HEK293 (cell line): ENCODE data around the gene AFDN.

Experiments used
- CTCF ChIA-PET: fragments of 350-600 bp; formaldehyde crosslinking; extraction: SDS; loops from one replicate; lab custom pipeline; 2021; ENCODE audit warnings: antibody characterized with exemption; lab: Yijun Ruan, JAX
- POLR2A ChIA-PET: fragments of 300-600 bp; formaldehyde crosslinking; extraction: SDS; loops from one replicate; lab custom pipeline; 2020; ENCODE audit warnings: antibody characterized with exemption, inconsistent platforms; lab: Yijun Ruan, JAX
- H3K27ac ChIP-seq: fragments of 200-500 bp; sonication (Bioruptor generic); 2 replicates; pipeline ENCODE4 v1.5.1; 2014; ENCODE audit warnings: low read depth, low read length, control low read depth, inconsistent platforms; ENCODE audit errors: extremely low read depth
- H3K36me3 ChIP-seq, 2 experiments: fragments of 200-500 bp in 1 of 2; sonication (Bioruptor generic) in 1 of 2; 1 replicate in 1 of 2; 2 replicates in 1 of 2; pipeline ENCODE4 v1.5.1; 2014 to 2017; ENCODE audit warnings: inconsistent platforms in 2 of 2, low read length in 2 of 2; ENCODE audit not compliant: control insufficient read depth in 2 of 2, insufficient read depth in 1 of 2
- H3K4me1 ChIP-seq: fragments of 200-500 bp; sonication (Bioruptor generic); 2 replicates; pipeline ENCODE4 v1.5.1; 2014; ENCODE audit warnings: mild to moderate bottlenecking, low read length, inconsistent platforms; ENCODE audit not compliant: control insufficient read depth, insufficient read depth
- H3K4me3 ChIP-seq: 2 replicates; pipeline ENCODE4 v1.5.1; 2011; ENCODE audit warnings: low read depth, mild to moderate bottlenecking, control low read depth, low read length, moderate library complexity
- H3K9me3 ChIP-seq: fragments of 200-500 bp; sonication (Bioruptor generic); 2 replicates; pipeline ENCODE4 v1.5.1; 2014; ENCODE audit warnings: low read depth, low read length, inconsistent platforms; ENCODE audit not compliant: control insufficient read depth, insufficient read depth
- IKZF3 ChIP-seq: fragments of 450-650 bp; IDR thresholded peaks from 2 replicates; pipeline ENCODE4 v1.5.0; 2018; ENCODE audit warnings: missing biosample characterization, mild to moderate bottlenecking, missing genetic modification characterization, moderate library complexity
- KLF1 ChIP-seq: fragments of 450-650 bp; formaldehyde crosslinking; IDR thresholded peaks from 2 replicates; pipeline ENCODE4 v1.5.1; 2016; ENCODE audit warnings: missing biosample characterization, missing genetic modification characterization
- KLF7 ChIP-seq: fragments of 450-650 bp; formaldehyde crosslinking; IDR thresholded peaks from 2 replicates; pipeline ENCODE4 v1.5.1; 2016; ENCODE audit warnings: missing biosample characterization, missing genetic modification characterization, borderline replicate concordance
- PRDM1 ChIP-seq: fragments of 450-650 bp; formaldehyde crosslinking; IDR thresholded peaks from 2 replicates; pipeline ENCODE4; 2016; ENCODE audit warnings: missing biosample characterization, missing genetic modification characterization
- TRIM28 ChIP-seq: IDR thresholded peaks from 2 replicates; pipeline ENCODE4 v1.6.1; 2011; ENCODE audit warnings: low read length, control low read depth, borderline replicate concordance
- ZBTB21 ChIP-seq: fragments of 450-650 bp; formaldehyde crosslinking; IDR thresholded peaks from 2 replicates; pipeline ENCODE4 v1.5.1; 2017; ENCODE audit warnings: missing biosample characterization, missing genetic modification characterization
- ZEB2 ChIP-seq: fragments of 450-650 bp; formaldehyde crosslinking; IDR thresholded peaks from 2 replicates; pipeline ENCODE4 v1.5.1; 2016; ENCODE audit warnings: missing biosample characterization, missing genetic modification characterization
- ZFP41 ChIP-seq: fragments of 450-650 bp; formaldehyde crosslinking; IDR thresholded peaks from 2 replicates; pipeline ENCODE4 v1.5.1; 2016; ENCODE audit warnings: missing biosample characterization, missing genetic modification characterization, borderline replicate concordance
- ZFP69B ChIP-seq: fragments of 450-650 bp; formaldehyde crosslinking; IDR thresholded peaks from 2 replicates; pipeline ENCODE4 v1.5.1; 2016; ENCODE audit warnings: missing biosample characterization, missing genetic modification characterization
- ZNF121 ChIP-seq: fragments of 450-650 bp; formaldehyde crosslinking; IDR thresholded peaks from 2 replicates; pipeline ENCODE4 v1.5.1; 2016; ENCODE audit warnings: missing biosample characterization, missing genetic modification characterization
- ZNF184 ChIP-seq: fragments of 450-650 bp; IDR thresholded peaks from 2 replicates; pipeline ENCODE4 v1.5.1; 2018; ENCODE audit warnings: missing biosample characterization, mild to moderate bottlenecking, missing genetic modification characterization
- ZNF350 ChIP-seq: fragments of 450-650 bp; formaldehyde crosslinking; IDR thresholded peaks from 2 replicates; pipeline ENCODE4 v1.5.0; 2017; ENCODE audit warnings: missing biosample characterization, mild to moderate bottlenecking, missing genetic modification characterization
- ZNF514 ChIP-seq: fragments of 450-650 bp; formaldehyde crosslinking; IDR thresholded peaks from 2 replicates; pipeline ENCODE4 v1.5.1; 2016; ENCODE audit warnings: missing biosample characterization, missing genetic modification characterization
- ZNF548 ChIP-seq: fragments of 450-650 bp; formaldehyde crosslinking; IDR thresholded peaks from 2 replicates; pipeline ENCODE4 v1.5.1; 2016; ENCODE audit warnings: missing biosample characterization, missing genetic modification characterization
- ZNF600 ChIP-seq: fragments of 450-650 bp; formaldehyde crosslinking; IDR thresholded peaks from 2 replicates; pipeline ENCODE4 v1.5.1; 2016; ENCODE audit warnings: missing biosample characterization, missing genetic modification characterization
- ZNF626 ChIP-seq: fragments of 450-650 bp; sonication (Bioruptor Pico); formaldehyde crosslinking; IDR thresholded peaks from 2 replicates; pipeline ENCODE4 v1.5.1; 2018; ENCODE audit warnings: missing biosample characterization, missing genetic modification characterization, inconsistent platforms
- ZNF76 ChIP-seq: fragments of 450-650 bp; formaldehyde crosslinking; IDR thresholded peaks from 2 replicates; pipeline ENCODE4; 2016; ENCODE audit warnings: low read depth, missing biosample characterization, missing genetic modification characterization, borderline replicate concordance
- ZNF785 ChIP-seq: fragments of 450-650 bp; formaldehyde crosslinking; IDR thresholded peaks from 2 replicates; pipeline ENCODE4 v1.5.1; 2016; ENCODE audit warnings: missing biosample characterization, missing genetic modification characterization
- ZNF792 ChIP-seq: fragments of 450-650 bp; formaldehyde crosslinking; IDR thresholded peaks from 2 replicates; pipeline ENCODE4 v1.5.1; 2016; ENCODE audit warnings: missing biosample characterization, missing genetic modification characterization
- ZNF830 ChIP-seq: fragments of 450-650 bp; IDR thresholded peaks from 2 replicates; pipeline ENCODE4 v1.5.0; 2018; ENCODE audit warnings: missing biosample characterization, missing genetic modification characterization, low read depth, mild to moderate bottlenecking, moderate library complexity
- TF ChIP-seq, protein P1 (sequence below): fragments of 450-650 bp; formaldehyde crosslinking; IDR thresholded peaks from 2 replicates; pipeline ENCODE4 v1.5.1; 2016; ENCODE audit warnings: missing biosample characterization, missing genetic modification characterization
- TF ChIP-seq, protein P2 (sequence below): fragments of 450-650 bp; formaldehyde crosslinking; IDR thresholded peaks from 2 replicates; pipeline ENCODE4 v1.5.1; 2016; ENCODE audit warnings: missing biosample characterization, missing genetic modification characterization
- TF ChIP-seq, protein P3 (sequence below): fragments of 450-650 bp; formaldehyde crosslinking; IDR thresholded peaks from 2 replicates; pipeline ENCODE4 v1.5.1; 2016; ENCODE audit warnings: missing biosample characterization, missing genetic modification characterization, low read depth

AFDN gene

DNA sequence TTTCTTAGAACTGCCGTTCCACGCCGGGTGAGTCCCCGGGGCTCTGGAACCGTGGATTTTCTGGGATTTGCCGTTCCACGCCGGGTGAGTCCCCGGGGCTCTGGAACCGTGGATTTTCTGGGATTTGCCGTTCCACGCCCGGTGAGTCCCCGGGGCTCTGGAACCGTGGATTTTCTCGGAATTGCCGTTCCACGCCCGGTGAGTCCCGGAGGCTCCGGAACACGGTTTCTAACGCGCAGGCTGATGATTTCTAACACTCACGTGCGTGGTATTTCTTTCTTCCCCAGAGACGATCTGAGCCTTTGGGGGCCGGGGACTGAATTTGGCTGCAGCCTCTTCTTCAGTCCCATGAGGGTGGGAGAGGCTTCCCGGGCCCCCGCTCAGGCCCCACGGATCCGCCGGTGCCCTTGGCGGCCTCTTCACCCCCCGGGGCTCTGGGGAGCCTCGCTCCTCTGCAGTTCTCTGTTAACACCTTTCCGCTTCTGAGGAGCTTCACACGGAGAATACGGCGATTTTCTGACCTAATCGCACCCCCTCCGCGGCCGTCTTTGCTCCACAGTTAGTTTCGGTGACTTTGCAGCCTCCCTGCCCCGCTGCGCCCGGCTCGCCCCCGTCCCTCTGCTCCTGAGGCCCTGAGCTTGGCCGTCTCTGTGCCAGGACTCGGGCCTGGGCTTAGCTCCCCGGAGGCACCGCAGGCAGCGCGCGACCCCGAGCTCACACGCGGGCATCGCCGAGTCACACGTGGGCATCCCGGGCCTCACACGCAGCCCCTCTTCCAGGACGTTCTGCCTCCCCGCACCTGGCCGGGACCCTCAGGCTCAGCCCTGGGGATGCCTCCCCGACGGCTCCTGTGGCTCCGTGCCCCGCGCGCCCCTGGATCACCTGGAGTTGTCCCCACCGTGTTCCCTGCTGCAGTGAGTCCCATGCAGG, 163.6 kb downstream of the AFDN start:
- Histone ChIP-seq H3K27ac (no peak overlapping the region), H3K36me3 (no peaks in the 10 kb centered on the region), H3K9me3 (no peaks in the 10 kb centered on the region), H3K4me3 (no peak overlapping the region), H3K4me1 (no peaks in the 10 kb centered on the region)
- TF ChIP-seq ZNF350 (tag by site-specific recombination): no peak
- no peak for TF ChIP-seq ZFP69B (tag by site-specific recombination)
- no peak for TF ChIP-seq ZNF792 (tag by site-specific recombination)
- no peak for TF ChIP-seq ZNF600 (tag by site-specific recombination)
- CTCF ChIA-PET: interaction anchor here (0.6 kb wide), 1 partner anchor 40 kb away, joined by 4 read pairs; no protein-coding TSS in a partner anchor
- POLR2A ChIA-PET: no interaction called here

DNA sequence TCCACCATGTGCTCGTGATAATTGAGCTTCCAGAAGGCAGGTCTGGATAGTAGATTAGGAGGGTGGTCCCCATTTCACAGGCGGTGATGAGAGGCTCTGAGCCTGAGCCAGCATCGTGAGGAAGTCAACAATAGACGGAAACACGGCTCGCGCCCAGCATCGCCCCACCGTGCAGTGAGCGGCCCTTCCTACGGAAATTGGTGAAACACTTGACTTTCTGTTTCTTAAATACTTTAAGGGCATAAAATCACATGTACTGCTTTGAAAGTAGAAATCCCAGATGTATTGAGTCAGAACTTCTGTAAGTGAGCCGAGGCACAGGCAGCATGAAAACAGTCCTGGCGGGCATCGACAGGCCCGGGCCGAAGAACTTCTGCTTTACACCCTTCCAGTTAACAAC, 166.5 kb downstream of the AFDN start:
- no peaks in the 10 kb centered on the region for H3K36me3 ChIP-seq
- POLR2A ChIA-PET: no interaction called here
- H3K4me1 ChIP-seq: no peaks in the 10 kb centered on the region
- no peak overlapping the region for H3K27ac ChIP-seq
- H3K9me3 ChIP-seq: no peaks in the 10 kb centered on the region
- CTCF ChIA-PET: no interaction called here
- TF ChIP-seq KLF1 (tag by site-specific recombination) (no peak), ZNF121 (no peak), ZNF626 (tag by site-specific recombination) (no peak), ZEB2 (tag by site-specific recombination) (no peak), ZNF548 (tag by site-specific recombination) (no peak), IKZF3 (tag by site-specific recombination) (no peak), ZNF184 (tag by site-specific recombination) (no peak), ZNF76 (no peak), ZFP41 (tag by site-specific recombination) (no peak), ZBTB21 (tag by site-specific recombination) (no peak), TRIM28 (no peak), KLF7 (tag by site-specific recombination) (no peak), ZNF785 (tag by site-specific recombination) (no peak), ZNF514 (tag by site-specific recombination) (no peak), PRDM1 (tag by site-specific recombination) (no peak), ZNF830 (tag by site-specific recombination) (no peak)
- TF ChIP-seq, protein P1, sequence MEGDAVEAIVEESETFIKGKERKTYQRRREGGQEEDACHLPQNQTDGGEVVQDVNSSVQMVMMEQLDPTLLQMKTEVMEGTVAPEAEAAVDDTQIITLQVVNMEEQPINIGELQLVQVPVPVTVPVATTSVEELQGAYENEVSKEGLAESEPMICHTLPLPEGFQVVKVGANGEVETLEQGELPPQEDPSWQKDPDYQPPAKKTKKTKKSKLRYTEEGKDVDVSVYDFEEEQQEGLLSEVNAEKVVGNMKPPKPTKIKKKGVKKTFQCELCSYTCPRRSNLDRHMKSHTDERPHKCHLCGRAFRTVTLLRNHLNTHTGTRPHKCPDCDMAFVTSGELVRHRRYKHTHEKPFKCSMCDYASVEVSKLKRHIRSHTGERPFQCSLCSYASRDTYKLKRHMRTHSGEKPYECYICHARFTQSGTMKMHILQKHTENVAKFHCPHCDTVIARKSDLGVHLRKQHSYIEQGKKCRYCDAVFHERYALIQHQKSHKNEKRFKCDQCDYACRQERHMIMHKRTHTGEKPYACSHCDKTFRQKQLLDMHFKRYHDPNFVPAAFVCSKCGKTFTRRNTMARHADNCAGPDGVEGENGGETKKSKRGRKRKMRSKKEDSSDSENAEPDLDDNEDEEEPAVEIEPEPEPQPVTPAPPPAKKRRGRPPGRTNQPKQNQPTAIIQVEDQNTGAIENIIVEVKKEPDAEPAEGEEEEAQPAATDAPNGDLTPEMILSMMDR: no peak
- TF ChIP-seq, protein P2, sequence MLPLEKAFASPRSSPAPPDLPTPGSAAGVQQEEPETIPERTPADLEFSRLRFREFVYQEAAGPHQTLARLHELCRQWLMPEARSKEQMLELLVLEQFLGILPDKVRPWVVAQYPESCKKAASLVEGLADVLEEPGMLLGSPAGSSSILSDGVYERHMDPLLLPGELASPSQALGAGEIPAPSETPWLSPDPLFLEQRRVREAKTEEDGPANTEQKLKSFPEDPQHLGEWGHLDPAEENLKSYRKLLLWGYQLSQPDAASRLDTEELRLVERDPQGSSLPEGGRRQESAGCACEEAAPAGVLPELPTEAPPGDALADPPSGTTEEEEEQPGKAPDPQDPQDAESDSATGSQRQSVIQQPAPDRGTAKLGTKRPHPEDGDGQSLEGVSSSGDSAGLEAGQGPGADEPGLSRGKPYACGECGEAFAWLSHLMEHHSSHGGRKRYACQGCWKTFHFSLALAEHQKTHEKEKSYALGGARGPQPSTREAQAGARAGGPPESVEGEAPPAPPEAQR (tag by site-specific recombination): no peak
- TF ChIP-seq, protein P3, sequence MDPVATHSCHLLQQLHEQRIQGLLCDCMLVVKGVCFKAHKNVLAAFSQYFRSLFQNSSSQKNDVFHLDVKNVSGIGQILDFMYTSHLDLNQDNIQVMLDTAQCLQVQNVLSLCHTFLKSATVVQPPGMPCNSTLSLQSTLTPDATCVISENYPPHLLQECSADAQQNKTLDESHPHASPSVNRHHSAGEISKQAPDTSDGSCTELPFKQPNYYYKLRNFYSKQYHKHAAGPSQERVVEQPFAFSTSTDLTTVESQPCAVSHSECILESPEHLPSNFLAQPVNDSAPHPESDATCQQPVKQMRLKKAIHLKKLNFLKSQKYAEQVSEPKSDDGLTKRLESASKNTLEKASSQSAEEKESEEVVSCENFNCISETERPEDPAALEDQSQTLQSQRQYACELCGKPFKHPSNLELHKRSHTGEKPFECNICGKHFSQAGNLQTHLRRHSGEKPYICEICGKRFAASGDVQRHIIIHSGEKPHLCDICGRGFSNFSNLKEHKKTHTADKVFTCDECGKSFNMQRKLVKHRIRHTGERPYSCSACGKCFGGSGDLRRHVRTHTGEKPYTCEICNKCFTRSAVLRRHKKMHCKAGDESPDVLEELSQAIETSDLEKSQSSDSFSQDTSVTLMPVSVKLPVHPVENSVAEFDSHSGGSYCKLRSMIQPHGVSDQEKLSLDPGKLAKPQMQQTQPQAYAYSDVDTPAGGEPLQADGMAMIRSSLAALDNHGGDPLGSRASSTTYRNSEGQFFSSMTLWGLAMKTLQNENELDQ (tag by site-specific recombination): no peak
- no peak overlapping the region for H3K4me3 ChIP-seq
